Nephron (organoid): ENCODE data around the gene TACR2.

Experiments
- H3K27ac Mint-ChIP-seq, 3 experiments: 2 replicates each; pipeline ENCODE4 v1.8.0; 2020; ENCODE audit warnings: mixed read lengths in 3 of 3, mild to moderate bottlenecking in 2 of 3, moderate library complexity in 1 of 3
- H3K27me3 Mint-ChIP-seq: 2 replicates; pipeline ENCODE4 v1.8.0; 2021; ENCODE audit warnings: low read depth, mild to moderate bottlenecking, moderate library complexity, mixed read lengths
- H3K36me3 Mint-ChIP-seq: 2 replicates; pipeline ENCODE4 v1.8.0; 2020; ENCODE audit warnings: low read depth, mixed read lengths
- H3K4me1 Mint-ChIP-seq: 2 replicates; pipeline ENCODE4 v1.8.0; 2020; ENCODE audit warnings: mixed read lengths
- H3K4me3 Mint-ChIP-seq, 3 experiments: 2 replicates each; pipeline ENCODE4 v1.8.0; 2020; ENCODE audit warnings: mild to moderate bottlenecking in 3 of 3, mixed read lengths in 3 of 3, moderate library complexity in 2 of 3
- H3K9me3 Mint-ChIP-seq: 2 replicates; pipeline ENCODE4 v1.8.0; 2020; ENCODE audit warnings: mixed read lengths
- TF ChIP-seq, protein P1 (sequence below), 3 experiments: fragments of 200-600 bp; sonication (generic); IDR thresholded peaks; one replicate each; pipeline ENCODE4 v1.5.0; 2021; ENCODE audit warnings: antibody characterized with exemption in 3 of 3; ENCODE audit not compliant: unreplicated experiment in 3 of 3

Gene TACR2

DNA sequence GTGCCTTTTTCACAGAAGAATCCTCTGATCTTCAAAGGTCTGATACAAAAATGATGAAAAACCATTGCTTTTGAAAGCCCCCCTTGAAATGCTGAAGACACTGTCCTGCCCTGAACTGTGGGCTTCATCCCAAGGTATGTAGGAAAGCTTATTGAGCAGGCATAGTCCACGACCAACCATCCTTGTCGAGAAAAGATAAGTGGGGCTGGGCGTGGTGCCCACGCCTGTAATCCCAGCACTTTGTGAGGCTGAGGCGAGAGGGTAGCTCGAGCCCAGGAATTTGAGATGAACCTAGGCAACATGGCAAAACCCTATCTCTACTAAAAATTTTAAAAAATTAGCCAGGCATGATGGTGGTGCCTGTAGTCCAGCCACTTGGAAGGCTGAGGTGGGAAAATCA is 25.6 kb downstream of the TACR2 start:
- Mint-ChIP-seq H3K27me3 (no peaks in the 10 kb centered on the region), H3K36me3 (peaks cover 30% of the 10 kb centered on the region), H3K4me3 (no peak overlapping the region), H3K4me1 (no peaks in the 10 kb centered on the region), H3K9me3 (no peaks in the 10 kb centered on the region), H3K27ac (no peak overlapping the region)
- TF ChIP-seq, protein P1, sequence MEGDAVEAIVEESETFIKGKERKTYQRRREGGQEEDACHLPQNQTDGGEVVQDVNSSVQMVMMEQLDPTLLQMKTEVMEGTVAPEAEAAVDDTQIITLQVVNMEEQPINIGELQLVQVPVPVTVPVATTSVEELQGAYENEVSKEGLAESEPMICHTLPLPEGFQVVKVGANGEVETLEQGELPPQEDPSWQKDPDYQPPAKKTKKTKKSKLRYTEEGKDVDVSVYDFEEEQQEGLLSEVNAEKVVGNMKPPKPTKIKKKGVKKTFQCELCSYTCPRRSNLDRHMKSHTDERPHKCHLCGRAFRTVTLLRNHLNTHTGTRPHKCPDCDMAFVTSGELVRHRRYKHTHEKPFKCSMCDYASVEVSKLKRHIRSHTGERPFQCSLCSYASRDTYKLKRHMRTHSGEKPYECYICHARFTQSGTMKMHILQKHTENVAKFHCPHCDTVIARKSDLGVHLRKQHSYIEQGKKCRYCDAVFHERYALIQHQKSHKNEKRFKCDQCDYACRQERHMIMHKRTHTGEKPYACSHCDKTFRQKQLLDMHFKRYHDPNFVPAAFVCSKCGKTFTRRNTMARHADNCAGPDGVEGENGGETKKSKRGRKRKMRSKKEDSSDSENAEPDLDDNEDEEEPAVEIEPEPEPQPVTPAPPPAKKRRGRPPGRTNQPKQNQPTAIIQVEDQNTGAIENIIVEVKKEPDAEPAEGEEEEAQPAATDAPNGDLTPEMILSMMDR (IDR thresholded peaks at IDR 0.05; ENCODE audit: unreplicated experiment in 3 of 3): no peak

DNA sequence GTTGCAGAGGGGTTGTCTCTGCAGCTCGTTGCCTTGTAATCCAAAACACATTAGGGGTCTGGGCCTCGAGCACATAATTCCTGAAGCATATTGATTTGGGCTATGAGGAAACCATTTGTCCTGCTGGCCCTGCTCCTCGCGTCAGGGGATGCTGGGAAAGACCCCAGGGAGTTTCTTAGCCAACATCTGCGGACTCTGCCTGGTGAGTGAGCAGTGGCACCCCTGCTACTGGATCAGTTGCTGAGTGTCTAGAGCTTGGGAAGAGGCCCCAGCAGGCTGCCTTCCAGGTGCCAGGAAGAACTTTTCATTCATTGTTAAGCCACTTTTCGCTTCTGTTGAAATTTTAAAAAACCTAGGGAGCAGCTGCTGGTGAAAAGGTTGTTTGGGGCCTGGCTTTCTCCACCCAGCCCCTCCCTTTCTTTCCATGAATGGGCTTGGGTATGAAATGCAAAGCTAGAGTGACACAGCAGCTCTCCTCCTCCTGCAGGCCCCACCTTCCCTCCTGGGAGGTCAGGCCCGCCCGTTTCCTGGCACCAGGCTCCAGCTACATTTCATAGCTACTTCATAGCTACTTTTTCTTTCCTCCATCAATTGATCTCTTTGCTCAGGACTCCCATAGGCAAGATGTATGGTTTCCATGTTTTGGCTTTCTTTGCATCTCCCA is 26.8 kb downstream of the TACR2 start:
- Mint-ChIP-seq H3K9me3 (no peaks in the 10 kb centered on the region), H3K4me1 (peaks cover 8% of the 10 kb centered on the region), H3K27ac (no peak overlapping the region), H3K27me3 (no peaks in the 10 kb centered on the region), H3K4me3 (no peak overlapping the region), H3K36me3 (peaks cover 34% of the 10 kb centered on the region)
- TF ChIP-seq, protein P1 (IDR thresholded peaks at IDR 0.05; ENCODE audit: unreplicated experiment in 3 of 3): no peak

DNA sequence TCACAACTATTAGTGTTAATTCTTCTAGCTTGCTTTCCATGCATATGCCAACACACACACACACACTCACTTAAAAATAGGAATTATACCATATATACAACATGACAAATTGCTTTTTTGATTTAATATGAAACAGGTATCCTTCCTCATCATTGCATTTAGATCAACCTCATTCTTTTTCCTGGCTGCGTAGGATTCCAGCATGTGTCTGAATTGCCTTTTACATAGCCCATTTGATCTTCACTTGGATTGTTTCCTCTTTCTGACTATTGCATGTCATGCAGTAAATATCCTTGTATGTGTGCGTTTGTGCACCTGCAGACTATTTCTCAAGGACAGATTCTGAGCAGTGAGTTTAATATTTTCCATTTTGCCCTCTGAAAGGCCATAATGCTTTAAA is 28.2 kb downstream of the TACR2 start:
- H3K4me3 Mint-ChIP-seq: no peak overlapping the region
- H3K27me3 Mint-ChIP-seq: no peaks in the 10 kb centered on the region
- H3K27ac Mint-ChIP-seq: no peak overlapping the region
- peaks cover 23% of the 10 kb centered on the region for H3K4me1 Mint-ChIP-seq
- H3K9me3 Mint-ChIP-seq: no peaks in the 10 kb centered on the region
- H3K36me3 Mint-ChIP-seq: peaks cover 37% of the 10 kb centered on the region
- TF ChIP-seq, protein P1 (IDR thresholded peaks at IDR 0.05; ENCODE audit: unreplicated experiment in 3 of 3): no peak

DNA sequence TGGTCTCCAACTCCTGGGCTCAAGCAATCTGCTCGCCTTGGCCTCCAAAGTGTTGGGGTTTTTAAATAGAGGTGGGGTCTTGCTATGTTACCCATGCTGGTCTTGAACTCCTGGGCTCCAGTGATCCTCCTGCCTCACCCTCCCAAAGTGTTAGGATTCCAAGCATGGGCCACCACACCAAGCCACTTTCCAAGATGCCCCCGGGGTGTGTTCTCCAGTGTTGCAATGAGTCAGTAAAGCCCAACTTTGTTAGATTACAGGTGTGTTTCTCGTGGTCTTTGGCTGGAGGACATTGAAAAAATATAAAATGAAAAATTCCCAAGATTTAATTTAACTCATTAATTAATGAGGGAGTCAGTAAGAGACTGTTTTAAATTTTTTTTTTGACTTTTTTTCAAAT is 29.2 kb downstream of the TACR2 start:
- no peak overlapping the region for H3K27ac Mint-ChIP-seq
- peaks cover 43% of the 10 kb centered on the region for H3K36me3 Mint-ChIP-seq
- TF ChIP-seq, protein P1 (IDR thresholded peaks at IDR 0.05; ENCODE audit: unreplicated experiment in 3 of 3): no peak
- H3K27me3 Mint-ChIP-seq: no peaks in the 10 kb centered on the region
- no peaks in the 10 kb centered on the region for H3K9me3 Mint-ChIP-seq
- no peak overlapping the region for H3K4me3 Mint-ChIP-seq
- H3K4me1 Mint-ChIP-seq: peaks cover 29% of the 10 kb centered on the region

DNA sequence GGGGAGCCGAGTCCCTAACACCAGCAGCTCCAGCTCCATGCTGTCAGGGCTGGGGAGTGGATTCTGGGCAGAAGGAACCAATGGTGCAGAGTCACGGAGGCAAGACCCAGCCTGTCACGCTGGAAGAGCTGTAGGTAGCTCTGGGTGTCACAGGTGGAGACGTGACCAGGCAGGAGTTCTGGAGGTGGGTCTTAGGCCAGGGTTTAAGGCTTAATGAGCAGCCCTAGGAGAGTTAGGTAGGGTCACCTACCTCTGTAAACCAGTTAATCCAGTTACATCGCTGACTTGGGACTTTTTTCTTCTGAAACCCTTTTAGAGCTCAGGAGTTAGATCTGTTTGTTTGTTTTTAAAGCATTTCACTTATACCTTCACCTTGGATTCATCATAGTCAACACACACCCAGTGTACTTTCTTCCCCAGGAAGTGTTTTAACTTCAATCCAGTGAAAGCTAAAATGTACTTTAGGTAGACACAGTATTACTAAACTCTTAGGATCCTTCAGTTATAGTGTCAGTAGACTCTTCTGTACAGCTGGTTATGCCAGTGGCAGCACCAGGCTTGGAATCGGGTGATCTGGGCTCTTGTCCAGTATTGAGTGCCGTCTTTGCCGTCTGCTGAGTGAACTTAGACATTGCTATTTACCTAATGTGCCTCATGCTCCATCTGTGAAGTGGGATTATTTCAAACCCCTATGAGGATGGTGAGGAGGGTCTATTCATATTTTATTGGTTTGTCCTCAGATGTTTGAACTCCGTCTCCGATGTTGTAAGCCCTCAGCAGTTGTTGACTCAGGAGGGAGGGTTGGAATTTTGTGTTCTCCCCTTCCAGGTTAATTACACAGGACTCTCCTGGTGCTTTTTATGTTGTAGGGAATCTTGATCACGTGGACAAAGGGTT is 31.0 kb downstream of the TACR2 start:
- Mint-ChIP-seq H3K9me3 (no peaks in the 10 kb centered on the region), H3K27ac (no peak overlapping the region), H3K36me3 (peaks cover 45% of the 10 kb centered on the region), H3K4me1 (peaks cover 29% of the 10 kb centered on the region), H3K27me3 (no peaks in the 10 kb centered on the region), H3K4me3 (no peak overlapping the region)
- TF ChIP-seq, protein P1 (IDR thresholded peaks at IDR 0.05; ENCODE audit: unreplicated experiment in 3 of 3): no peak
